Fibroblast of the aortic adventitia (primary cell): ENCODE data around the gene LRP1B. TPM values are rescaled to one million over a fixed set of nuclear protein-coding genes. Genes with fewer than 3 reads are reported as not detected.

Experiments used
- DNase-seq: peaks from one replicate; pipeline ENCODE4 v3.0.0-alpha.2; 2010; ENCODE audit warnings: low read depth
- H3K4me3 ChIP-seq: 2 replicates; pipeline ENCODE4 v1.5.1; 2011; ENCODE audit warnings: low read depth, mild to moderate bottlenecking, control low read depth, low read length, moderate library complexity
- CTCF ChIP-seq: IDR thresholded peaks from 2 replicates; pipeline ENCODE4 v1.5.1; 2011; ENCODE audit warnings: mild to moderate bottlenecking, low read length, control low read depth, inconsistent platforms; ENCODE audit not compliant: insufficient read depth
- total RNA-seq: library from RNA; depleted of rRNA; stranded (reverse); fragments of >200 nt; gene quantifications from 2 replicates; pipeline ENCODE4 v1.2.3, GENCODE V29; 2012; ENCODE audit warnings: low replicate concordance

The LRP1B gene
- total RNA-seq, 1 donor, result 0.36 TPM

GRCh38 chr2:141930803-141931202, 200.0 kb downstream of the LRP1B start:
- no peak overlapping the region for H3K4me3 ChIP-seq
- no peak for DNase-seq
- no peak for TF ChIP-seq CTCF

GRCh38 chr2:141929331-141930252, 201.2 kb downstream of the LRP1B start:
- no peak overlapping the region for H3K4me3 ChIP-seq
- no peak for DNase-seq
- TF ChIP-seq CTCF, result no peak

- no peak for TF ChIP-seq CTCF
- DNase-seq, result no peak
- no peak overlapping the region for H3K4me3 ChIP-seq
These were observed 202.3 kb downstream of the LRP1B start for GRCh38 chr2:141928476-141928875.

- no peak for DNase-seq
- no peak for TF ChIP-seq CTCF
- H3K4me3 ChIP-seq, result no peak overlapping the region
These were observed 203.3 kb downstream of the LRP1B start for GRCh38 chr2:141927536-141927935.

GRCh38 chr2:141925511-141925910, 205.3 kb downstream of the LRP1B start:
- DNase-seq, result no peak
- H3K4me3 ChIP-seq, result no peak overlapping the region
- no peak for TF ChIP-seq CTCF

- TF ChIP-seq CTCF, result no peak
- H3K4me3 ChIP-seq, result no peak overlapping the region
- DNase-seq, result peak; percentile 1
These were observed 207.2 kb downstream of the LRP1B start for GRCh38 chr2:141923657-141924056.
